CD4-positive, alpha-beta T cell treated with Interleukin-12 subunit alpha and Interleukin-12 subunit beta, for 1 hour (primary cell): ENCODE measurements around the gene ZNF316.

ENCODE experiments used
- DNase-seq: peaks from one replicate; pipeline ENCODE4 v3.0.0-alpha.2; 2020

ZNF316 gene

DNA sequence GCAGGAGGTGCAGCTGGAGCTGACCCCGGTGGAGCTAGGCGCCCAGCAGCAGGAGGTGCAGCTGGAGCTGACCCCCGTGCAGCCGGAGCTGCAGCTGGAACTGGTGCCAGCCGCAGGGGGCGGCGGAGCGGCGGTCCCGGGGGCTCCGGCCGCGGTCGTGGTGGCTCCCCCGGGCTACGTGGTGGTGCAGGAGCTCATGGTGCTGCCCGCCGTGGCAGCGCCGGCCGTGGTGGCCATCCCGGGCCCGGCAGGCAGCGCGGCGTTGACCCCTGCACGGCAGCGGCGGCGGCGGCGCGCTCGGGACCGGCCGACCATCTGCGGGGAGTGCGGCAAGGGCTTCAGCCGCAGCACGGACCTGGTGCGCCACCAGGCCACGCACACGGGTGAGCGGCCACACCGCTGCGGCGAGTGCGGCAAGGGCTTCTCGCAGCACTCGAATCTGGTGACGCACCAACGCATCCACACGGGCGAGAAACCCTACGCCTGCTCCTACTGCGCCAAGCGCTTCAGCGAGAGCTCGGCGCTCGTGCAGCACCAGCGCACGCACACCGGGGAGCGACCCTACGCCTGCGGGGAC, 14.9 kb upstream of the ZNF316 start:
- no peak for DNase-seq

DNA sequence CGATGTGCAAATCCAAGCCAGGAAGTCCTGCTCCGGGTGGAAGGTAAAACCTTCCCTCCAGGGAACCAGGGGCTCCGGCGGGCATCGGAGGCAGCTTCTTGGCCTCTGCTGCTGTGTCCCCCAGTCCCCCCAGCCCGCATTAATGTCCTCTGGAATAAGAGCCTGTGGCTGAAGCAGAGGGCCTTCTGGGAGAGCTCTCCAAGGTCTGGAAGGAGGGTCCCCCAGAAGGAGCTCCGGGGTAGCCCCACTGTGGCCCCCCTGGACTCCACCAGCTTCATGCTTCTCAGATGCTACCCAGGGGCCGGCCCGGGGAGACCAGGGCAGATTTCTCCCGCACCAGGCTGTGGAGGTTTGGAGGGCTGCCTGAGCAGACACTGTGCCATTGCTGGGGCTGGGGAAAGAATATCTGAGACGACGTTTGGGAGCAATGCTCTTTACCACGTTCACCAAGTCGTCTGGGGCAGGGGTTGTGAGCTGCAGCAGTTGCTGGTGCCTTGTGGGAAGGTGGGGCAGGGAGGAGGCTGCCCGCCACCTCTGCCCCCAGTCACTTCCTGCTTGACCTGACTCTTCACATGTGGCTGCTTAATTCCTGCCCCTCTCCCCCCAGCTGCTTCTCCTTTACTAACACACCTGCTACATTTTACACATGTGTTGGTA, 13.4 kb upstream of the ZNF316 start:
- peak; percentile 48 for DNase-seq

DNA sequence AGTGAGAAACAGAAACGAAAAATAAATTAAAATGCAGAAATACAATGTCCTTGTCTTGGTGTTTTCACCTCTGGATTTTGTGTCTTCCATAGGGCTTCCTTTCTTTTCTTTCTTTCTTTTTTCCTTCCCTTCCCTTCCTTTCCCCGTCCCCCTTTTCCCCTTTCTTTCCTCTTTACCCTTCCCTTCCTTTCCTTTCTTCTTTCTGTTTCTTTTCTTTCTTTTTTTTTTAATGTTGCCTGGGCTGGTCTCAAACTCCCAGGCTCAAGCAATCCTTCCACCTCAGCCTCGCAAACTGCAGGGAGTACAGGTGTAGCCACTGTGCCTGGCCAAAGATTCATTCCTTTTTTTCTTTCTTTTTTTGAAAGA, 12.9 kb upstream of the ZNF316 start:
- DNase-seq: no peak

DNA sequence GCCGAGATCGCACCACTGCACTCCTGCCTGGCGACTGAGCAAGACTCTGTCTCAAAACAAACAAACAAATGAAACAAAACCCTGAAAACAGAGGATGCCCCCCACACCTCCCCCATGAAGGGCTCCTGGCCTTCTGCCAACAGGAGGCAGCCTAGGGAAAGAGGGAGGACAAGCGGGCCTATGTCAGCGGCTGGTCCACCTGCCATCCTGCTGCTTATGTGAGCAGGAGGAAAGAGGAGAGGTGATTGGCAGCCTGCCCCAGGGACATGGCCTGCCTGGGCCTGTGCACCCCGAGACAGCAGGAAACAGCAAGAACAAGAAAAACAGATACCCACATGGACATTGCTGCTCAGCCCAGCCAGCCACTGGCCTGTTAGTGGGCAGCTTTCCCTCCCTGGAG, 9.1 kb upstream of the ZNF316 start:
- no peak for DNase-seq

DNA sequence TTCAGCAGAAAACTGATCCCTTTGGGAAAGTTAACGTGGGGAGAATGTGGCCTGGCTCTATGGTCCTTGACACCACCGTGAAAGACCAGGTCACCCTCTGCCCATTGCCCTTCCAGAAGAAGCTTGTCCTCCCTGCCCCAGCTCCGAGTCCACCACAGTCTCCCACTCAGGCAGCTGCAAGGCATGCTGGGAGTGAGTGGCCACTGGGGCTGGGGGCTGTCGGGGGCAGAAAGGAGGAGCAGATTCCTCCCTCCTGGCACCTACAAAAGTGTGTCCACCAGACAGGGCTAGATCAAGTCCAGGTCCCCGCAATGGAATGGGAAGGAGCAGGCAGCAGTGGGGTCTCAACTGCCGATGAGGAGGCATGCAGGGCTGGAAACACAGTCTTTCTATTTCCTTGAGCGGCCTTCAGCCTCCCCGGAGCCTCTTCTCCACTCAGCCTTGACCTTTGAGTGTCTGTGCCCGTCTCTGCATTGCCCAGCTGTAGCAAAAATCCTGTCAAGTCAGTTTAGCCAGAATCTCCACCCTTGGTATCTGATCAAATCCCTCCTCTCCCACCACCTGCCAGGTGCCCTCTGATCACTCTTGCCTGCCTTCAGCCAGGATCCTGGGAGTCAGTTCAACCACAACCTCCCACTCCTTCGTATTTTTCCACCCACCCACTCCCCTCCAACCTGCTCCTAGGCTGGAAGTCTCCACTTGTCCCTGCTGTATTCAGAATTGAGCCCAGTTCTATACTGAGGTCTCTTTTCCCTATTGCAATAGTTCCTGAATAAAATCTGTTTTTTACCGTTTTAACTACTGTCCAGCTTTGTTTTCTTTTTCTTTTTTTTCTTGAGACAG, 6.9 kb upstream of the ZNF316 start:
- DNase-seq: no peak

DNA sequence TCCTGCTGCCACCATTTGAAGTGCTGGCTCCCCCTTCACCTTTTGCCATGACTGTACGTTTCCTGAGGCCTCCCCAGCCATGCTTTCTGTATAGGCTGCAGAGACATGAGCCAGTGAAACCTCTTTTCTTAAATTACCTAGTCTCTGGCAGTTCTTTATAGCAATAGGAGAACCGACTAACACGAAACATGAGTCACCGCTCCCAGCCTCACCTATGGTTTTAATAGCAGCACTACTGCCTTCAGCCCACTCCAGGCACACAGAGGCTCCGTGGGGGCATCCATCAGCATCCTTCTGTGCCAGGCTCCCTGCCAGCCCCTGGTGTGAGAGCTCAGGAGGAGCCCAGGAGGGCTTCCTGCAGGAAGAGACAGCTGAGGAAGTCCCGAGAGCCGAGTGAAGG, 5.5 kb upstream of the ZNF316 start:
- DNase-seq: no peak

DNA sequence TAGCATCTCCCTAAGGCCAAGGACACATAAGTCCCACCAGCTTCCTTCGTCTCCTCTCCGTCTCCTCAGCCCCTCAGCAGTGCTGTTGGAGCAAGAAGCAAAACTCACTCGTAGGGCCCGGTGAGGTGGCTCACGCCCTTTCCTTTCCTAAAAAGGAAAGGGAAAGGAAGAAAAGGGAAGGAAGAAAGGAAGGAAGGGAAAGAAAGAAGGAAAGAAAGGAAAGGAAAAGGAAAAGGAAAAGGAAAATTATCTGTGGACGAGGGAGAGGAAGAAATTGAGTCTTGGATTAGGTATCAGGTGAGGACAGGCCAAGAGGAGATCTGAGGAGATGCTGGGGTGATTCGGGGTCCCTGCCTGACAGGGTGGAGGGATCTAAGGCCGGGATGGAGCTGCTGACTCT, 3.1 kb upstream of the ZNF316 start:
- DNase-seq: no peak

DNA sequence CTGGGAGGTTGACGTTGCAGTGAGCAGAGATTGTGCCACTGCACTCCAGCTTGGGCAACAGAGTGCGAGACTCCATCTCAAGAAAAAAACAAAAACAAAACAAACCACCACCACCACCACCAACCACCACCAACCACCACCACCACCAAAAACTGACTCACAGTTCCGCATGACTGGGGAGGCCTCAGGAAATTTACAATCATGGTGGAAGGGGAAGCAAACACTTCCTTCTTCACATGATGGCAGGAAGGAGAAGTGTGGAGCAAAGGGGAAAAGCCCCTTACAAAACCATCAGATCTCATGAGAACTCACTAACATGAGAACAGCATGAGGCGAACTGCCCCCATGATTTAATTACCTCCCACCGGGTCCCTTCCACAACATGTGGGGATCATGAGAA, 2.1 kb upstream of the ZNF316 start:
- DNase-seq: peak; percentile 16

DNA sequence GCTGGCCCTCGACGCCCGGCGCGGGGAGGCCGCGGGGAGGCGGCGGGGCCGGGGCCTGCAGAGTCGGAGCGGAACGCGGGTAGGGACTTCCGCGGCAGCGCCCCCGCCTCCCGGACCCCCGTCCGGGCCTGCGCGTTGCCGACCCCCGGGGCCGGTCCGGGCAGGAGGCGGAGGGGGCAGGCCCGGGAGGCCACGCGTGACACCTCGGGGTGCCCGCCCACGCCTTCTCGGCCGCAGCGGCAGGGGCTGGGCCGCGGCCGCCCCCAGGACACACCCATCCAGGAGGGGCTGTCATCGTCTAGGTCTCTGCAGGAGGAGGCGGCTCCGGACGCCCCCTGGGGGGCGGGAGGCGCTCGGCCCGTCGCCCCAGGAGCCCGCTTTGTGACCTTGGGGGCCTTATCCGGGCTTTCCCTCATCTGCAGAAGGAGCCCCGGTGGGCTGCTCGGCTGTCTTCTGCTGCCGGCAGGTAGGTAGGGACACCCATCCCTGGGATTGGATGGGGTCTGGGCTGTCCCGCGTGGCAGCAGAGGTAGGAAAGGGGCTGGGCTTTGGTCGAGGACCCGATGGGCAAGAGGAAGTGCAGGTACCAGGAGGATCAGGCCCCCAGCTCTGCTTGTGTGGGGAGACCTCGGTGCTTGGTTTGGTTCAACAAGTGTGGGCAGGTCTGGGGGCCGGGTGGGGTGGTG, 569 bp downstream of the ZNF316 start:
- DNase-seq: peak; percentile 71

DNA sequence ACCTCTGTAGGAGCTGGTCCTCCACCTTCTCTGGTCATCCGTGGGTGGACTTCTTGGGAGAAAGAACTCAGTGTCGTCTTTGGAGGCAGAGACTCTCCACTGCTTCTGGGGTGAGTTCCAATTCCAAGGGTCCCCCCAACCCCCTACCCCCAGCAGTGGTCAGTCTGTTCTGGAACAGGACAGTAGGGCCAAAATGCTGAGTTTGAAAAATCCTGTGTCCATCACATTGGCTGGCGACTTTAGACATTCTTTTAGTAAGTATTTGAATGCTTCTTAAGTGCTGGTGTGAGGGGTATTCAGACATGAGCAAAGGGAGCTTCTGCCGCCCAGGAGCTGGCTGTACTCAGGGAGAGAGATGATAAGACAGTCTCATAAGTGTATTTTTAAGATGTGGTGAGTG, 1.9 kb downstream of the ZNF316 start:
- DNase-seq: no peak

DNA sequence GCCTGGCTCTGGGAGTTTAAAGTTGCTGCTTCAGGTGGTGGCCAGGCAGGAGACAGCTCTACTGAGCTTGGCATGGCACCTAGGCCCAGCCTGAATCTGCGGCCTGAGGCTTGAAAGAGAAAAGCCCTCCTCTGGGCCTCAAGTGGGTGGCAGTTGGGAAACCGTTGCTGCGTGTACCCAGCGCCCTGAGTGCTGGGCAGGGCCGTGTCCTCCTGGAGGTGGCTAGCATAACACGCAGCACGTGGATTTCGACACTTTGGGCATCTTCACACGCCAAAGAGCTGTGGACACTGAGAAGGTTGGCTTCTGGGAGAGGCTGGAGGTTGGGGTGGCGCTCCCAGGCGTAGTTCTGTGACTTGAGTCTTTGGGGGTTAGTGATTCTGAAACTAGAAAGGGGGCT, 2.5 kb downstream of the ZNF316 start:
- DNase-seq: no peak

DNA sequence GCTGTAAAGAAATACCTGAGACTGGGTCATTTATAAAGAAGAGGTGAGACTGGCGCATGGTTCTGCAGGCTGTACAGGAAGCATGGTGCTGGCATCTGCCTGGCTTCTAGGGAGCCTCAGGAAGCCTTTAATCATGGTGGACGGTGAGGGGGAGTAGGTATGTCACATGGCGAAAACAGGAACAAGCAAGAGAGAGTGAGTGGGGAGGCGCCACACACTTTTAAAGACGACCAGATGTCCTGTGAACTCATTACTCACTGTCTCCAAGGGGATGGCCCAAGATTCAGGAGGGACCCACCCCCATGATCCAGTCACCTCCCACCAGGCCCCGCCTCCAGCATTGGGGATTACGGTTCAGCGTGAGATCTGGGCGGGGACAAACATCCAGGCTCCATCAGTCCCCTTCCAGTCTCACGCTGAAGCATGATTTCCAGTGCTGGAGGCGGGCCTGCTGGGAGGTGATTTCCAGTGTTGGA, 3.2 kb downstream of the ZNF316 start:
- peak; percentile 10 for DNase-seq

DNA sequence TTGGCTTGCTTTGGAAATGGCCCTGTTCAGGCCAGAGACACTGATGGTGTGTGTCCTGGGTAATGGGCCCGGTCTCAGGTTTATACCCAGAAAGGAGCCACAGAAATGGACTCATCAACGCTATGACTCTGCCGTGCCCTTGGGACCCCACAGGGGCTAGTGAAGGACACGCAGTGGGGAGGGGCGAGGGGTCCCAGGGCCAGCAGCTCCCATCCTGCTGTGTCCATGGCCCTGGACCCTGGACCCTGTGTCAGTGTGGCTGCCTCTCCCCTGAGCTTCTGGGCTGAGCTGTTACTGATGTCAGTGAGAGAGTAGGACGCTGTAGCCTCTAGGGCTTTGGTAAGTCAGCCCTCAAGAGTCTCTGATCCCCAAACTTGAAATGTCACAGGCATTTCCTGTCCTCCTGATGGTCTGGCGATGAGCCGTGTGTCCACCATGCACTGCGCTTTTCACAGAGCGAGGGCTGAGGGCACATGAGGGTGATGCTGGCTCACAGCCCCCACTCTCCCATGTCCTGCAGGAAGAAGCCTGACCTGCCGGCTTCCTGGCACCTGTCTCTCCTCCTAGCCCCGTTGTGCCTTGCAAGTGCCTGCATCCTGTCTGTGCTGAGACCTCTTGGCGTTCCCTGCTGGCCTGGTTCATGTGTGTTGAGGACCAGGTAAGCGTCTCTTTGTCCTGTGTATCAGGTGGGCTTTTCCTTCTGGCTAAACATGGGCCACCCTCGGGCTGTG, 4.4 kb downstream of the ZNF316 start:
- no peak for DNase-seq

DNA sequence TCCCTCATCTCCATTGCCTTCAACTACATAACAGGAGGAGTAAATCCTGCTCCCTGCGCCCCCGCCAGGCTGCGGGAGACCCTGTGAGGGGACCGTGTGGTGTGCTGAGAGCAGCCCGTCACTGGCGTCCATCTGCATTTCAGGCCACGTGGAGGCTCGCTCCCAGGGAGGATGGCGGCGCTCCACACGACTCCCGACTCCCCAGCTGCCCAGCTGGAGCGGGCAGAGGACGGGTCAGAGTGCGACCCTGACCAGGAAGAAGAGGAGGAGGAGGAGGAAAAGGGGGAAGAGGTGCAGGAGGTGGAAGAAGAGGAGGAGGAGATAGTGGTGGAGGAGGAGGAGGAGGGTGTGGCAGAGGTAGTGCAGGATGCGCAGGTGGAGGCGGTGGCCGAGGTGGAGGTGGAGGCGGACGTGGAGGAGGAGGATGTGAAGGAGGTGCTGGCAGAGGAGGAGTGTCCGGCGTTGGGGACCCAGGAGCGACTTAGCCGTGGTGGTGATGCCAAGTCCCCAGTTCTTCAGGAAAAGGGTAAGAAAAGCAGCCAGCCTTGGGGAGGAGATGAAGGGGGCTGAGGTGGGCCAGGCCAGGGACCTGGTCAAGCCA, 5.2 kb downstream of the ZNF316 start:
- no peak for DNase-seq

DNA sequence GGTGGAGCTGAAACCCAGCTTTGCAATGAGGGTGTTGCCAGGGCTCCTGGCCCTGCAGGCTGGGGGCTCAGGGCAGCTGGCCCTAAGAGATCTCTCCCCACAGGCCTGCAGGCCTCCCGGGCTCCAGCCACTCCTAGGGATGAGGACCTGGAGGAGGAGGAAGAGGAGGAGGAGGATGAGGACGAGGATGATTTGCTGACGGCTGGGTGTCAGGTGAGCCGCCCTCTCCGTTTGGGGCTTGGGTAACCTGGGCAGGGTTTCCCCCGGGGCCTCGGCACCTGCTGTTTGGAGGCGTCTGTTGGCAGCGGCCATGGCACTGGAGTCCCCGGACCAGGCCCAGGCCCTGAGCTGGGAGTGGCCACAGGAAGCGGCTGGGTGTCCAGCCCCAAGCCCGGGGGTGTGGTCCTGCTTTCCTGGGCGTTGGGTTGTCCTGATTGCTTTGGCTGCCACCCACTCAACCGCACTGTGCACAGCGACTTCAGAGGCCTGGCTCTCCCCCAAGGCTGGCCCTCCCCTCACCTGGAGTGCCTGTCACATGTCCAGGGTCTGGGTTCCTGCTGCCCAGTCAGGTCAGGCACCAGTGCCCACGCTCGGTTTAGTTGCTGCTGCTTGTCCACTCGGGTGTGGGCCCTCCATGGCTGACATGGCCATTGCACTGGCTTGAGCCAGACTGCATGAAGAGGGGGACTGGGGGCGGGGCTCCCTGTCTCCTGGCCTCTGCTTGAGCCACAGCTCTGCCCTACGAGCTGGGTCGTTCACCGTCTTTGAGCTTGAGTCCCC, 5.9 kb downstream of the ZNF316 start:
- DNase-seq: no peak

DNA sequence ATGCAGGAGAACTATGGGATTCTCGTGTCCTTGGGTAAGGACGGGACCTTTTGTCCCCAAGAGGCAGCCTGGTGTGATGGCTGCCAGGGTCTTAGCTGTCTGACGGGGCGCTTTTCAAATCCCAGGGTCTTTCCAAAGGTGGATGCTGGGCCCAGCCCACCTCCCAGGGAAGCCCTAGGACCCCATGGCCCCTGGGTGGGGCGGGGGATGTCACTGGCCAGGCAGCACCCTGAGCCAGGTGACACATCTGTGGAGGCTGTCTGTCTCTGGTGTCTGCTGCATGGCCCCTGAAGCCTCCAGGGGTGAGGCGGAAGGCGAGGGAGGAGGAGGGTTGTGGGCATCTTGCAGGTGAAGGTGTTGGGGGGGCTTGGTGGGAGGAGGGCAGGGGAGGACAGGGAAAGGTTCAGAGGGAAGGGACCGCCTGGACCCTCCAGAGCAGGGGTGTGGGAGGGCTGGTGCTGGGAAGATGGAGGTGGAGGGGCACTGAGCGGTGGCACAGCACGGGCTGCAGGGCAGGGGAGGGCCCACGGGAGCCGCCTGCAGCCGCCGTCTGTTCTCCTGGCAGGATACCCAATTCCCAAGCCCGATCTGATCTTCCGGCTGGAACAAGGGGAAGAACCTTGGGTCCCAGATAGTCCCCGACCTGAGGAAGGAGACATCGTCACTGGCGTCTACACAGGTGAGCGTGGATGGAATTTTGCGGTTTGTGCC, 7.0 kb downstream of the ZNF316 start:
- DNase-seq: no peak

DNA sequence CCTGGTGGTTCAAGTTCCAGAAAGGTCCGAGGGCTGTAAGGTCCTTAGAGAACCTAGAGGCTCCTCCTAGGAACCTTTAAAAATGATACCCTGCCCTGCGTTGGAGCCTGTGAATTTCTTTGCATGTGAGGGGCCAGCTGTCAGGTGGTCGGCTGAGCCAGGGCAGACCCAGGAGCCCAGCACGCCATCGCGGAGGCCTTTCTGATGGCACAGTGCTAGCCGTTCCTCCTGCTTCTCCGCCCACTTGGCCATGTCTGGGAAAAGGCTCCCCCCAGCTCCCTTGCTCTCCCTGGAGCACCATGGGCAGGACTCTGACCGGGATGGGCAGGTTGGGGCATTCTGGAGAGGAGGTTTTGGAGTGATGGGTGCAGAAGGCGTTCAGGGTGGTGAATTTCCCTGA, 7.6 kb downstream of the ZNF316 start:
- DNase-seq: no peak

DNA sequence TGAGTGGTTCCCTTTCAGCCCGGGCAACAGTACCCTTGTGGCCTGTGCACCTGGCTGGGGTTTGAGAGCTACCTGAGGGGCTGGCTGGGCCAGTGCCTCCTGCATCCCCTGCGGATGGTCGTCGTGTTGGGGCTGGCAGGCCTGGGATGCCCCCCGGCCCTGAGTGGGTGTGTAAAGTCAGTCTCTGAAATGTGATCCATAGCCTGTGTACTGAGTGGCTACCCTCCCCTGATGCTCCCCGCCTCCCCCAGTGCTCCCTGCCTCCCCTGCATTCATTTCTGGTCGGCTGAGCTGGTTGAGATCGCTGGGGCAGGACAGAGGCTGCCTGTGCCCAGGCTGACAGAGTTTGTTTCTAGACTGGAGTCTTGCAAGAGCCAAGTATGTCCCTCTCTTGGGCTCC, 9.3 kb downstream of the ZNF316 start:
- DNase-seq: no peak

DNA sequence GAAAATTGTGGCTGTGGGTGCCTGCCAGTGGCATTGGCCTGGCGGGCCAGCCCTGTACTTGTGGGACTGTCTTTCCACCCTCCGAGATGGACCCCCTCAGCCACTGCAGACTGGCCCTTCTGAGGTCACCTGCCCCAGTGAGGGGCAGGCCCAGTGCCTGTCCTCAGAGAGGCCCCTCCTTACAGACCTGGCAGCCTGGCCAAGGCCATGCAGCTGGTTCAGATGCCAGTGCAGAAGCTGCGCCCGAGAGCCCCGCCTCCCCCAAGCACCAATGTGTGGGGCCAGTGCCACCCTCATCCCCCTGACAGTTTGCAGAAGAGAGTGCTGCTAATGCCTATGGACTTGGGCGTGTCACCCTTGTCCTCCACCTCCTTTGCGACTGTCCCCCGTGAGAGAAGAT, 10.0 kb downstream of the ZNF316 start:
- no peak for DNase-seq

DNA sequence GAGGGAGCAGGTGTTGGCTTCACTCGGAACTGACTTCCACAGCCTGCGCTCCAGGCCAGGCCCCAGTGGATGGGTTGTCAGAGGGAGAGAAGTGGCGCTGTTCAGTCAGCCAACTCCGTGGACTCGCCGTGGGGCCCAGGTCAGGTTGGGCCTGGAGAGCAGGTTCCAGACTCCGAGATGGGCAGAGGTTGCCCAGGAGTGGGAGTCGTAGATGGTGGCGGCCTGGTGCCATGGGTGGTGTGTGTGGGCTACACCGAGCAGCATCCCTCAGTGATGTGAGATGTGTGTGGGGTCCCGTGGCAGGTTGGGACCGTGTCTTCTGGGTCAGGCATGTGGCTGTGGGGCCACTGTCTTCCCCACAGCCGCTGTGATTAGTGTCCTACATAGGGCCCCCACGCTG, 10.4 kb downstream of the ZNF316 start:
- no peak for DNase-seq
